Breast epithelium (tissue), 3 donors: Measurements from ENCODE around the gene HAO1.

Experiments used
- CTCF ChIP-seq, 3 donors: fragments of 450-650 bp; IDR thresholded peaks; one replicate each; pipeline ENCODE4 v1.5.1; 2016 to 2017; ENCODE audit warnings: antibody characterized with exemption in 3 of 3, mild to moderate bottlenecking in 3 of 3, moderate library complexity in 3 of 3
- POLR2A ChIP-seq: fragments of 450-650 bp; IDR thresholded peaks from one replicate; pipeline ENCODE4 v1.6.1; 2016; ENCODE audit warnings: antibody characterized with exemption, mild to moderate bottlenecking, moderate library complexity
- POLR2AphosphoS5 ChIP-seq, 3 donors: sonication (generic); formaldehyde crosslinking; IDR thresholded peaks; one replicate each; pipeline ENCODE4 v1.6.1; 2017; ENCODE audit warnings: antibody characterized with exemption in 3 of 3

GRCh38 chr20:7967199-7967844, 27.1 kb upstream of the HAO1 start:
- TF ChIP-seq CTCF (IDR thresholded peaks at IDR 0.05): no peak
- TF ChIP-seq POLR2AphosphoS5 (IDR thresholded peaks at IDR 0.05): no peak
- no peak for TF ChIP-seq POLR2A
